ENCODE results near the gene TTC23. TPM values are rescaled to one million over a fixed set of nuclear protein-coding genes. Genes with fewer than 3 reads are reported as not detected.

Gene TTC23
- total RNA-seq, 1 donor from 2014 or later = 32.3 TPM

DNA sequence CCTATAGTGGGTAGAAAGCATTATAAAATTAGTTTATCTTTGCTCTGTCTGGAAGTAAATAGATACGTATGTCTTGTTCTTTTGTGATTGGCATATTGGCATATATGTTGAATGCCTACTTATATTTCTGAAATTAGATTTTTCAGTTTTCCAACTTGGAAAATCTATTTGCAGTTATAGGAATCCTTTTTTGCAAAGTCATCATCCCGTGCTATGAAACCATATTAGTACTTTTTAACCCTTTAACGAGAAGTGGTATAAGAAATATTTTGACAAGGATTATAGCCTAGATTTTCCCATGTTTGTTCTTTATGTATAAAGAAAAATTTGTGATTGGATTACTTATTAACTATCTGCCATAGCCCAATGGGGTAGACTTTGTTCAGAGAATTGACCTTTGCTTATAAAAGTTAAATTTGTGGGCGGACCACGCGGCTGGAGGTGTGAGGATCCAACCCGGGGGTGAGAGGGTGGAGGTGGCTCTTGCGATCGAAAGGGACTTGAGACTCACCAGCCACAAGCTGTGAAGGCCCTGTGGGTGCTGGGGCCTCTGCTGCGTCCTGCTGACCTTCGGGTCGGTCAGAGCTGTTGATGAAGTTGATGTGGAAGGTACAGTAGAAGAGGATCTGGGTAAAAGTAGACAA is 7.8 kb upstream of the TTC23 start:
- Mint-ChIP-seq H3K9me3 (no peaks in the 10 kb centered on the region), H3K4me1 (peaks cover 11% of the 10 kb centered on the region), H3K27ac (no peak overlapping the region), H3K36me3 (peaks cover 13% of the 10 kb centered on the region), H3K27me3 (ENCODE audit: low read depth) (no peaks in the 10 kb centered on the region), H3K4me3 (no peak overlapping the region)
- DNase-seq (ENCODE audit: low spot score in 2 of 2, unreplicated experiment in 2 of 2) = no peak
- no peak for TF ChIP-seq CTCF (IDR thresholded peaks at IDR 0.05; ENCODE audit: unreplicated experiment)

GRCh38 chr15:99253381-99254090 is 4.2 kb upstream of the TTC23 start:
- Mint-ChIP-seq H3K36me3 (peaks cover 9% of the 10 kb centered on the region), H3K4me1 (peaks cover 21% of the 10 kb centered on the region), H3K4me3 (no peak overlapping the region), H3K27ac (no peak overlapping the region), H3K27me3 (ENCODE audit: low read depth) (no peaks in the 10 kb centered on the region), H3K9me3 (no peaks in the 10 kb centered on the region)
- no peak for DNase-seq (ENCODE audit: low spot score in 2 of 2, unreplicated experiment in 2 of 2)
- no peak for TF ChIP-seq CTCF (IDR thresholded peaks at IDR 0.05; ENCODE audit: unreplicated experiment)

DNA sequence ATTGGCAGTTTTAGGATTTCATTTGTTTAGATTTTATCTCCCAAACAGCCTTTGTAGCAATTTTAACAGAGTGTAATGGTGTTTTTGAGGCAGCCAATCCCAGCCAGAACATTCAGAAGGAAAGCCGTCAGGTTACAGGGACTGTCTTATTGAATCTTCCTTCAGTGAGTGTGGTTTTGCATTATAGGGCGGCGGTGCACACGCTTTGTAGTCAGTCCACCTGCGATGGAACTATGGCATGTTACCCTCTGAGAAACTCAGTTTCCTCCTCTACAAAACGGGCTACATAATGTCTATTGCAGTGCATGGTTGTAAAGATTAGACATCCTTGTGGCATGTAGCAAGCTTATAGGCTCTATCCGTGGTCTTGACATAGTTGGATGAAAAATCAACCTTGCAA is 2.9 kb upstream of the TTC23 start:
- Mint-ChIP-seq H3K27ac (no peak overlapping the region), H3K36me3 (peaks cover under 1% of the 10 kb centered on the region), H3K4me3 (no peak overlapping the region), H3K27me3 (ENCODE audit: low read depth) (no peaks in the 10 kb centered on the region), H3K4me1 (peaks cover 23% of the 10 kb centered on the region), H3K9me3 (no peaks in the 10 kb centered on the region)
- DNase-seq (ENCODE audit: low spot score in 2 of 2, unreplicated experiment in 2 of 2) = no peak
- TF ChIP-seq CTCF (IDR thresholded peaks at IDR 0.05; ENCODE audit: unreplicated experiment) = no peak

- no peak within 1 kb of the TSS for H3K4me3 Mint-ChIP-seq
- DNase-seq (ENCODE audit: low spot score in 2 of 2, unreplicated experiment in 2 of 2) = peak; percentile 94 to 98
- H3K27me3 Mint-ChIP-seq (ENCODE audit: low read depth) = no peaks in the 10 kb centered on the region
- TF ChIP-seq CTCF (IDR thresholded peaks at IDR 0.05; ENCODE audit: unreplicated experiment) = no peak
- peak within 1 kb of the TSS; percentile 98 for H3K27ac Mint-ChIP-seq
- peaks cover 23% of the 10 kb centered on the region for H3K4me1 Mint-ChIP-seq
- no peaks in the 10 kb centered on the region for H3K9me3 Mint-ChIP-seq
- H3K36me3 Mint-ChIP-seq = no peaks in the 10 kb centered on the region
Observed at GRCh38 chr15:99250857-99251841, 1.8 kb upstream of the TTC23 start, which contains the start of gene LRRC28. TSS of gene LRRC28 (plus strand) at chr15:99251481. CDS start at chr15:99255958, 4,477 bp downstream.

DNA sequence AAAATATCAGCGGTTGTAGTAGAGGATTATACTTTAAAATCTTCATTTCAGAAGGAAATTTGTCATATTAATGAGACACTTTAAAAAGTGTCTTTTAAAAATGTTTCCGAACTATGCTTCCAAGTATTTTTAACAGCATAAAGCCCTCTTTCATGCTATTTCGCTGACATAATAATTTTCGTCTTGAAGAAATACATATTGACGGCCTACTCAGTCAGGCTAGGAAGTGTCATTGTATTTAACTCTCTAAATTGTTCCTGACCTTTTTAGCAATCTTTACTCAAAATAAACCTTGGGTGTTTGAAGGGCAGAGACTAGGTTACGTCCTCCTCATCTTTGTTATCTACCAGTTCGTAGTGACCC is 1.1 kb upstream of the TTC23 start:
- no peak for DNase-seq (ENCODE audit: low spot score in 2 of 2, unreplicated experiment in 2 of 2)
- Mint-ChIP-seq H3K36me3 (no peaks in the 10 kb centered on the region), H3K4me3 (no peak overlapping the region), H3K4me1 (peaks cover 23% of the 10 kb centered on the region), H3K27ac (peak overlapping the region; percentile 98), H3K9me3 (no peaks in the 10 kb centered on the region), H3K27me3 (ENCODE audit: low read depth) (no peaks in the 10 kb centered on the region)
- TF ChIP-seq CTCF (IDR thresholded peaks at IDR 0.05; ENCODE audit: unreplicated experiment) = no peak

Measured in mesothelial cell of epicardium (in vitro differentiated cells).